ENCODE measurements around the gene ORM1.

DNA sequence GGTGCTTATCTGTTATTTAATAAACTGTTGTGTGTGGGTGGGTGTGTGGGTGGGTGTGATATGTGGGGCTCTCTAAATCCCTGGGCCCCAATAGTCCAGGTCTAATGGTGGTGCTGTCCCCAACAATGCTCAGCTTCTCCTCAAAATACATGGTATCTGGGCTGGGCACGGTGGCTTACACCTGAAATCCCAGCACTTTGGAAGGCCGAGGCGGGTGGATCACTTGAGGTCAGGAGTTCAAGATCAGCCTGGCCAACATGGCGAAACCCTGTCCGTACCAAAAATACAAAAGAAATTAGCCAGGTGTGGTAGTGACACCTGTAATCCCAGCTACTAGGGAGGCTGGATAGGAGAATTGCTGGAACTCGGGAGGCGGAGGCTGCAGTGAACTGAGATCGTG is 4.5 kb upstream of the ORM1 start:
- TF ChIP-seq, protein P1, sequence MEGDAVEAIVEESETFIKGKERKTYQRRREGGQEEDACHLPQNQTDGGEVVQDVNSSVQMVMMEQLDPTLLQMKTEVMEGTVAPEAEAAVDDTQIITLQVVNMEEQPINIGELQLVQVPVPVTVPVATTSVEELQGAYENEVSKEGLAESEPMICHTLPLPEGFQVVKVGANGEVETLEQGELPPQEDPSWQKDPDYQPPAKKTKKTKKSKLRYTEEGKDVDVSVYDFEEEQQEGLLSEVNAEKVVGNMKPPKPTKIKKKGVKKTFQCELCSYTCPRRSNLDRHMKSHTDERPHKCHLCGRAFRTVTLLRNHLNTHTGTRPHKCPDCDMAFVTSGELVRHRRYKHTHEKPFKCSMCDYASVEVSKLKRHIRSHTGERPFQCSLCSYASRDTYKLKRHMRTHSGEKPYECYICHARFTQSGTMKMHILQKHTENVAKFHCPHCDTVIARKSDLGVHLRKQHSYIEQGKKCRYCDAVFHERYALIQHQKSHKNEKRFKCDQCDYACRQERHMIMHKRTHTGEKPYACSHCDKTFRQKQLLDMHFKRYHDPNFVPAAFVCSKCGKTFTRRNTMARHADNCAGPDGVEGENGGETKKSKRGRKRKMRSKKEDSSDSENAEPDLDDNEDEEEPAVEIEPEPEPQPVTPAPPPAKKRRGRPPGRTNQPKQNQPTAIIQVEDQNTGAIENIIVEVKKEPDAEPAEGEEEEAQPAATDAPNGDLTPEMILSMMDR (IDR thresholded peaks at IDR 0.05): no peak
- no peak for TF ChIP-seq POLR2A (IDR thresholded peaks at IDR 0.05)

All from adrenal gland (tissue), 5 donors.